H9 (cell line): Measurements from ENCODE around the gene SLTM. TPM values are rescaled to one million over a fixed set of nuclear protein-coding genes. Genes with fewer than 3 reads are reported as not detected.

Experiments
- DNase-seq: peaks from one replicate; pipeline ENCODE4 v3.0.0-alpha.2; 2017
- H2AFZ ChIP-seq: one replicate; pipeline ENCODE4 v1.6.1; 2013; ENCODE audit warnings: mild to moderate bottlenecking, low read length, control low read depth, moderate library complexity
- H2AK5ac ChIP-seq: 2 replicates; pipeline ENCODE4 v1.6.1; 2013; ENCODE audit warnings: low read length, control low read depth, mixed read lengths; ENCODE audit not compliant: insufficient read length
- H2BK120ac ChIP-seq: one replicate; pipeline ENCODE4 v1.6.1; 2013; ENCODE audit warnings: low read depth, mild to moderate bottlenecking, low read length, control low read depth, inconsistent platforms; ENCODE audit not compliant: poor library complexity, severe bottlenecking
- H2BK12ac ChIP-seq: 2 replicates; pipeline ENCODE4 v1.6.1; 2013; ENCODE audit warnings: low read length, control low read depth, mixed read lengths, low read depth; ENCODE audit not compliant: insufficient read length
- H2BK15ac ChIP-seq: 2 replicates; pipeline ENCODE4 v1.6.1; 2013; ENCODE audit warnings: low read depth, low read length, control low read depth
- H2BK20ac ChIP-seq: one replicate; pipeline ENCODE4 v1.6.1; 2013; ENCODE audit warnings: low read depth, mild to moderate bottlenecking, low read length, control low read depth, inconsistent platforms; ENCODE audit not compliant: poor library complexity, severe bottlenecking
- H2BK5ac ChIP-seq: 2 replicates; pipeline ENCODE4 v1.6.1; 2013; ENCODE audit warnings: low read length, control low read depth, mixed read lengths; ENCODE audit not compliant: insufficient read length
- H3K14ac ChIP-seq: 2 replicates; pipeline ENCODE4 v1.6.1; 2013; ENCODE audit warnings: low read length, control low read depth; ENCODE audit not compliant: insufficient read depth
- H3K18ac ChIP-seq: 2 replicates; pipeline ENCODE4 v1.6.1; 2013; ENCODE audit warnings: low read depth, mild to moderate bottlenecking, mixed read lengths, low read length, control low read depth; ENCODE audit not compliant: insufficient read length
- H3K23ac ChIP-seq: 2 replicates; pipeline ENCODE4 v1.6.1; 2013; ENCODE audit warnings: low read length, control low read depth, mixed read lengths, low read depth; ENCODE audit not compliant: insufficient read length
- H3K23me2 ChIP-seq: 2 replicates; pipeline ENCODE4 v1.6.1; 2013; ENCODE audit warnings: low read depth, mild to moderate bottlenecking, mixed read lengths, low read length, control low read depth; ENCODE audit not compliant: insufficient read length, poor library complexity, severe bottlenecking
- H3K27ac ChIP-seq: 2 replicates; pipeline ENCODE4 v1.5.1; 2013; ENCODE audit warnings: low read length, control low read depth, mixed read lengths, low read depth; ENCODE audit not compliant: insufficient read length
- H3K27me3 ChIP-seq: 2 replicates; pipeline ENCODE4 v1.6.1; 2013; ENCODE audit warnings: low read length, control low read depth, inconsistent platforms; ENCODE audit not compliant: insufficient read depth
- H3K4ac ChIP-seq: 2 replicates; pipeline ENCODE4 v1.6.1; 2013; ENCODE audit warnings: low read depth, mild to moderate bottlenecking, control low read depth, inconsistent platforms, low read length, moderate library complexity
- H3K4me1 ChIP-seq: 2 replicates; pipeline ENCODE4 v1.6.1; 2013; ENCODE audit warnings: low read length, control low read depth, inconsistent platforms; ENCODE audit not compliant: insufficient read depth
- H3K4me2 ChIP-seq: 2 replicates; pipeline ENCODE4 v1.6.1; 2013; ENCODE audit warnings: low read length, control low read depth, mixed read lengths; ENCODE audit not compliant: insufficient read length, insufficient read depth
- H3K56ac ChIP-seq: 2 replicates; pipeline ENCODE4 v1.6.1; 2013; ENCODE audit warnings: low read depth, mild to moderate bottlenecking, mixed read lengths, low read length, control low read depth; ENCODE audit not compliant: insufficient read length
- H3K79me1 ChIP-seq: 2 replicates; pipeline ENCODE4 v1.6.1; 2013; ENCODE audit warnings: low read depth, mild to moderate bottlenecking, moderate library complexity, low read length, control low read depth, inconsistent platforms; ENCODE audit not compliant: insufficient read depth, poor library complexity, severe bottlenecking
- H3K79me2 ChIP-seq: 2 replicates; pipeline ENCODE4 v1.6.1; 2013; ENCODE audit warnings: low read length, control low read depth, inconsistent platforms; ENCODE audit not compliant: insufficient read depth
- H3K9ac ChIP-seq: 2 replicates; pipeline ENCODE4 v1.6.1; 2013; ENCODE audit warnings: low read length, control low read depth, mixed read lengths; ENCODE audit not compliant: insufficient read length; ENCODE audit errors: extremely low read depth
- H3K9me3 ChIP-seq: one replicate; pipeline ENCODE4 v1.6.1; 2013; ENCODE audit warnings: low read depth, low read length, inconsistent platforms; ENCODE audit not compliant: control insufficient read depth
- H3T11ph ChIP-seq: one replicate; pipeline ENCODE4 v1.6.1; 2013; ENCODE audit warnings: mild to moderate bottlenecking, low read length, control low read depth, inconsistent platforms
- H4K20me1 ChIP-seq: one replicate; pipeline ENCODE4 v1.6.1; 2013; ENCODE audit not compliant: control insufficient read depth, insufficient read length, insufficient read depth
- H4K5ac ChIP-seq: 2 replicates; pipeline ENCODE4 v1.6.1; 2013; ENCODE audit warnings: low read depth, mild to moderate bottlenecking, mixed read lengths, low read length, control low read depth; ENCODE audit not compliant: insufficient read length
- H4K8ac ChIP-seq: replicated peaks from 2 replicates; pipeline ENCODE4 v1.6.1; 2013; ENCODE audit warnings: low read length, control low read depth, mixed read lengths, low read depth; ENCODE audit not compliant: insufficient read length
- H4K91ac ChIP-seq: 2 replicates; pipeline ENCODE4 v1.6.1; 2013; ENCODE audit warnings: low read depth, mild to moderate bottlenecking, moderate library complexity, mixed read lengths, low read length, control low read depth; ENCODE audit not compliant: insufficient read length
- H3K27ac Mint-ChIP-seq, 3 experiments: 2 replicates in 2 of 3; 3 replicates in 1 of 3; pipeline ENCODE4 v1.8.0; 2020 to 2021; ENCODE audit warnings: mixed read lengths in 3 of 3, mild to moderate bottlenecking in 1 of 3, moderate library complexity in 1 of 3
- H3K27me3 Mint-ChIP-seq: 2 replicates; pipeline ENCODE4 v1.8.0; 2021; ENCODE audit warnings: low read depth, mild to moderate bottlenecking, moderate library complexity, mixed read lengths
- H3K36me3 Mint-ChIP-seq, 3 experiments: 2 replicates in 2 of 3; 3 replicates in 1 of 3; pipeline ENCODE4 v1.8.0; 2020 to 2021; ENCODE audit warnings: low read depth in 3 of 3, mixed read lengths in 3 of 3; ENCODE audit not compliant: insufficient read depth in 1 of 3
- H3K4me1 Mint-ChIP-seq, 2 experiments: 2 replicates each; pipeline ENCODE4 v1.8.0; 2020; ENCODE audit warnings: mixed read lengths in 2 of 2
- H3K4me3 Mint-ChIP-seq, 2 experiments: 2 replicates in 1 of 2; 3 replicates in 1 of 2; pipeline ENCODE4 v1.8.0; 2020 to 2021; ENCODE audit warnings: mild to moderate bottlenecking in 2 of 2, mixed read lengths in 2 of 2, moderate library complexity in 1 of 2
- H3K9me3 Mint-ChIP-seq, 2 experiments: 2 replicates in 1 of 2; 3 replicates in 1 of 2; pipeline ENCODE4 v1.8.0; 2020; ENCODE audit warnings: mild to moderate bottlenecking in 2 of 2, mixed read lengths in 2 of 2, moderate library complexity in 1 of 2
- CTCF ChIP-seq: fragments of 200-600 bp; sonication (generic); conservative IDR thresholded peaks from 3 replicates; pipeline ENCODE4 v1.8.0; 2021; ENCODE audit warnings: antibody characterized with exemption, mild to moderate bottlenecking
- WGBS: extraction: QIAGEN DNeasy Blood & Tissue Kit; methylation state at CpG from one replicate; pipeline ENCODE4 v1.1.7; 2013; ENCODE audit warnings: missing lambda C conversion rate, low lambda C conversion rate, mixed read lengths; ENCODE audit not compliant: insufficient read length; ENCODE audit errors: extremely low coverage; 5-methylcytosine and 5-hydroxymethylcytosine counted together
- total RNA-seq: library from RNA; stranded (reverse); gene quantifications from 2 replicates; pipeline ENCODE4 v1.2.1, GENCODE V29; 2021

Gene SLTM
- total RNA-seq, 1 experiment from 2014 or later = 132 TPM

GRCh38 chr15:58923284-58923683, 10.2 kb downstream of the SLTM start:
- no peak overlapping the region for H3K4me2 ChIP-seq
- no peak overlapping the region for H3K4ac ChIP-seq
- no peak overlapping the region for H2BK12ac ChIP-seq
- no peaks in the 10 kb centered on the region for H3K9me3 ChIP-seq
- H2BK120ac ChIP-seq = no peak overlapping the region
- no peak overlapping the region for H3K18ac ChIP-seq
- no peak overlapping the region for H3K14ac ChIP-seq
- peak overlapping the region in 2 of 3 experiments; percentile 73 to 85; a peak in 4 of 7 replicates for H3K27ac Mint-ChIP-seq
- no peak overlapping the region for H2AK5ac ChIP-seq
- no CpG with 5 or more reads among the region's 4 CpGs for WGBS
- H3K4me1 Mint-ChIP-seq = peaks cover 17 to 20% of the 10 kb centered on the region in 2 experiments
- H2BK20ac ChIP-seq = no peak overlapping the region
- H3K36me3 Mint-ChIP-seq = peaks cover 13 to 67% (median 35%) of the 10 kb centered on the region in 3 experiments; a peak in 6 of 7 replicates
- H4K5ac ChIP-seq = no peak overlapping the region
- no peak for TF ChIP-seq CTCF
- no peak for DNase-seq
- H3K79me2 ChIP-seq = peaks cover 38% of the 10 kb centered on the region; the same call in 1 of the 2 replicates
- peaks cover 18% of the 10 kb centered on the region for H3K79me1 ChIP-seq
- H3K23ac ChIP-seq = no peak overlapping the region
- no peaks in the 10 kb centered on the region for H3K27me3 ChIP-seq
- peaks cover 6% of the 10 kb centered on the region; the same call in 1 of the 2 replicates for H3K4me1 ChIP-seq
- no peaks in the 10 kb centered on the region for H3K23me2 ChIP-seq
- no peak overlapping the region for H4K8ac ChIP-seq
- H4K20me1 ChIP-seq = no peaks in the 10 kb centered on the region
- no peak overlapping the region for H3K27ac ChIP-seq
- no peak overlapping the region for H2BK5ac ChIP-seq
- H3K4me3 Mint-ChIP-seq = no peak overlapping the region
- H3K9ac ChIP-seq = no peak overlapping the region
- H2BK15ac ChIP-seq = no peak overlapping the region
- no peak overlapping the region for H3K56ac ChIP-seq
- H4K91ac ChIP-seq = no peak overlapping the region
- no peaks in the 10 kb centered on the region for H3K27me3 Mint-ChIP-seq
- no peaks in the 10 kb centered on the region for H3K9me3 Mint-ChIP-seq
- no peak overlapping the region for H3T11ph ChIP-seq
- H2AFZ ChIP-seq = no peak overlapping the region
